ENCODE results near the gene UGT1A3. TPM values are rescaled to one million over a fixed set of nuclear protein-coding genes. Genes with fewer than 3 reads are reported as not detected.

UGT1A3 gene
- total and polyA plus RNA-seq, 8 donors, result not detected

DNA sequence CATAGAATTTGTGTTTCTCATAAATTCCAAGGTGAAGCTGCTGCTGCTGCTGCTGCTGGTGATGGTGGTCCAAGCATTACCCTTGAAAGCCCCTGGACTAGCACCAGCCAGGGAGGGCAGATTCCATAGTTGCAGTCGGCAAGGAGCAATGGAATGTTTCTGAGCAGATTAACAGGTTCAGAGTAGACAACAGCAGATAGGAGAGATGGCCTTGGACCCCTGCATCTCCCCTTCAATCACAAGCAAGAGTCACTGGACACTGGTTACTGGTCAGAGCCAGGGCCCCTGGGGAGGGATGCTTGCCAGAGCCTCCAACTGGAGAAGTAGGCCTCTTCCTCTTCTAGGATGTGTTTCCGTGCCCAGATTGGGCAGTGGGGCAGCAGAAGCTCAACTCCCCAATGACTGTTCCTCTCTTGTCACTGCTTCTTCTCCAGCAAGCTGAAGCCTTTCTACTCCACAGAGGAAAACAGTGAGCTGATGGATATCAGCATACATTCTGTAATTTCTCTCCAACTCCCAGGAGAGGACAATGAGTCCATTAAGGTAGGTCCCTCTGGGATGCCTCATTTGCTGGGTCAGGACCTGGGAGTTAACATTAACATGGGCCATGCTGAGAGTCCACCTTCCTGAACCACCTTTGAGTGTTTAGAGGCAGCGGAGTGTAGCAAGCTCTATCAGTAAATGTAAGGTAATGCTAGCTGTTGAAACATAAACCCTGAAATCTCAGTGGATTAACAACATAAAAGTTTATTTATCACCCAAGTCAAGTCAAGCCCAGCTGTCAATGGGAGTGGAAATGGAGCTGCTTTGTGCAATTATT is 84.6 kb downstream of the UGT1A3 start:
- 61 to 67% methylated on average over 3 of the region's 3 CpGs for WGBS, 2 donors
- intact Hi-C loops (cut with DNase I), result no loop called here
- ATAC-seq (no peak), DNase-seq (peak in 3 of 6 donors; percentile 7 to 29 (median 7)), FAIRE-seq (no peak)
- no peak overlapping the region for H3K4me3 ChIP-seq
- no peak overlapping the region for H3K27ac ChIP-seq
- no peaks in the 10 kb centered on the region for H3K4me1 ChIP-seq
- TF ChIP-seq, protein P1, sequence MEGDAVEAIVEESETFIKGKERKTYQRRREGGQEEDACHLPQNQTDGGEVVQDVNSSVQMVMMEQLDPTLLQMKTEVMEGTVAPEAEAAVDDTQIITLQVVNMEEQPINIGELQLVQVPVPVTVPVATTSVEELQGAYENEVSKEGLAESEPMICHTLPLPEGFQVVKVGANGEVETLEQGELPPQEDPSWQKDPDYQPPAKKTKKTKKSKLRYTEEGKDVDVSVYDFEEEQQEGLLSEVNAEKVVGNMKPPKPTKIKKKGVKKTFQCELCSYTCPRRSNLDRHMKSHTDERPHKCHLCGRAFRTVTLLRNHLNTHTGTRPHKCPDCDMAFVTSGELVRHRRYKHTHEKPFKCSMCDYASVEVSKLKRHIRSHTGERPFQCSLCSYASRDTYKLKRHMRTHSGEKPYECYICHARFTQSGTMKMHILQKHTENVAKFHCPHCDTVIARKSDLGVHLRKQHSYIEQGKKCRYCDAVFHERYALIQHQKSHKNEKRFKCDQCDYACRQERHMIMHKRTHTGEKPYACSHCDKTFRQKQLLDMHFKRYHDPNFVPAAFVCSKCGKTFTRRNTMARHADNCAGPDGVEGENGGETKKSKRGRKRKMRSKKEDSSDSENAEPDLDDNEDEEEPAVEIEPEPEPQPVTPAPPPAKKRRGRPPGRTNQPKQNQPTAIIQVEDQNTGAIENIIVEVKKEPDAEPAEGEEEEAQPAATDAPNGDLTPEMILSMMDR (IDR thresholded peaks at IDR 0.05), result no peak
- H3K27me3 ChIP-seq, result no peaks in the 10 kb centered on the region
- H3K9me3 ChIP-seq, result no peaks in the 10 kb centered on the region
- no peaks in the 10 kb centered on the region for H3K36me3 ChIP-seq

DNA sequence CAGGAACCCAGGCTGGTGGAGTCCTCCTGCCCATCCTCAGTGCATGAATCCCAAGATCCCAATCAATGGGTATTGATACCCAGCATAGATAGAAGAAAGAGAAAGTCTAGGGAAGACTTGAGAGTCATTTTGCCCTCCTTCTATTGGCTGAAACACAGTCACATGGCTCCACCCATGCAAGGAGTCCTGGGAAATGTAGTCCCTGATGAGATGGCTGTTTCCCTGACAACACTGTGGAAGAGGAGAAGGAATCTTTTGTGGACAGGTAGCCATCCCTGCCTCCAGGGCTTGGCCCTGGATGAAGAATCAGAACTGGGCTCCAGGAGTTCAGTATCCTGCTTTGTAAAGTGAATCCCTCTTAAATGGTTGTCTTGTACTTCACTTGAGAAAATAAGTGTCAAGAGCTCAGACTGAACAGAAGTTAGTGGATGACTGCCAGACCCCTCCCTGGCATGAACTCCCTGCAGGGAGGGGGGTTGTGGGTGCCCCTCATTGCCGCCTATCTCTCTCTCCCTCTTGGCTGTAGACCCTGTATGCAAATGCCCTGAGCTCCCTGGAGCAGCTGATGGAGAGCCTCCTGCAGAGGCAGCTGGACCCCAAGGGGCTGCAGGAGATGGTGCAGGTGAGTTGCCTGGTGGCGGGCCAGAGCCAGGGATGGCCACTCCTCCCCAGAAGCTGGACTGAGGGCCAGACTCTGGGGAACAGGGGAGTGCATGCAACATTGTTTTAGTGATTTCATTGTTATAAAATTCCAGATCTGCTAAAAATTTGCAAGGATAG is 85.4 kb downstream of the UGT1A3 start:
- TF ChIP-seq, protein P1 (IDR thresholded peaks at IDR 0.05), result no peak
- ATAC-seq (no peak), DNase-seq (peak in 2 of 6 donors; percentile 2 to 14), FAIRE-seq (no peak)
- no peaks in the 10 kb centered on the region for H3K36me3 ChIP-seq
- no peaks in the 10 kb centered on the region for H3K27me3 ChIP-seq
- 66 to 81% methylated on average over 2 of the region's 2 CpGs for WGBS, 2 donors
- H3K4me1 ChIP-seq, result no peaks in the 10 kb centered on the region
- no peak overlapping the region for H3K27ac ChIP-seq
- no peaks in the 10 kb centered on the region for H3K9me3 ChIP-seq
- H3K4me3 ChIP-seq, result no peak overlapping the region
- intact Hi-C loops (cut with DNase I), result no loop called here

DNA sequence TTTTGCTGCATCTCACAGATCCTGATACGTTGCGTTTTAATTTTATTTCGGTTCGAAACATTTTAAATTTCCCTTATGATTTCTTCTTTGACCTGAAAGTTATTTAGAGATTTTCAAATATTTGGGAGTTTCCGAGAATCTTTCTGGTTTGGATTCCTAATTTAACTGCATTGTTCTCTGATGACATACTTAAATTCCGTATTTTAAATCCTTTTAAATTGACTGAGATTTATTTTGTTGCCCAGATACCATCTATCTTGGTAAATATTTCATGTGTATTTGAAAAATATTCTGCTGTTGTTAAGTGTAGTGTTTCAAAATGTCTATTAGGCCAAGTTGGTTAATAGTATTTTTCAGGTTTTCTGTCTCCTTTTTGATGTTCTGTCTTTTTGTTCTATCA is 87.0 kb downstream of the UGT1A3 start:
- no peaks in the 10 kb centered on the region for H3K27me3 ChIP-seq
- no peaks in the 10 kb centered on the region for H3K9me3 ChIP-seq
- 73 to 87% methylated on average over 6 of the region's 6 CpGs for WGBS, 2 donors
- no peak for ATAC-seq
- intact Hi-C loops (cut with DNase I), result no loop called here
- no peak overlapping the region for H3K27ac ChIP-seq
- H3K4me3 ChIP-seq, result no peak overlapping the region
- no peak for DNase-seq
- no peaks in the 10 kb centered on the region for H3K4me1 ChIP-seq
- FAIRE-seq, result no peak
- TF ChIP-seq, protein P1 (IDR thresholded peaks at IDR 0.05), result no peak
- H3K36me3 ChIP-seq, result no peaks in the 10 kb centered on the region

DNA sequence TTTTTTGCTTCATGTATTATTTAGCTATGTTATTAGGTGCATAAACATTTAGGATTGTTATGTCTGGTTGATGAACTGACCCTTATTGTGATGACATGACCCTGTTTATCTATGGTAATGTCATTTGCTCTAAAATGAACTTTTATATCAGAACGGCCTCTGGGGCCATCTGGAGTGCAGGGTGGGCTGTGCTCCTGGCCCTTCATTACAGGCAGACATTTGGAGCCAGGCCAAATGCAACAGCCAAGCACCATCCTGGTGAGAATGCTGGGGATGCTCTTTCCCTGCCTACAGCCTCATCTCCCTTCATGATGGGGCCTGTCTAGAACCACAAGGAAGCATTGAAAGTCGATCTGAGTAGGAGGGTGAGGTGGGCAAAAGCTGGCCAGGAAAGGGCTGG is 87.5 kb downstream of the UGT1A3 start:
- intact Hi-C loops (cut with DNase I), result no loop called here
- H3K27me3 ChIP-seq, result no peaks in the 10 kb centered on the region
- no peak overlapping the region for H3K4me3 ChIP-seq
- WGBS, 2 donors, result 57 to 60% methylated on average over 2 of the region's 2 CpGs
- no peak for ATAC-seq
- DNase-seq, result peak in 2 of 6 donors; percentile 6
- H3K4me1 ChIP-seq, result no peaks in the 10 kb centered on the region
- H3K9me3 ChIP-seq, result no peaks in the 10 kb centered on the region
- no peak for FAIRE-seq
- TF ChIP-seq, protein P1 (IDR thresholded peaks at IDR 0.05), result no peak
- H3K27ac ChIP-seq, result no peak overlapping the region
- H3K36me3 ChIP-seq, result no peaks in the 10 kb centered on the region

Data from pancreas (tissue), 10 donors.